Brain microvascular endothelial cell (primary cell): ENCODE data around the gene ORAI3.

ENCODE experiments used
- DNase-seq: peaks from one replicate; pipeline ENCODE4 v3.0.0-alpha.2; 2020
- H3K27ac ChIP-seq: fragments of 250-450 bp; sonication (Bioruptor Pico); 2 replicates; pipeline ENCODE4 v1.5.1; 2020; ENCODE audit warnings: mild to moderate bottlenecking, moderate library complexity
- H3K27me3 ChIP-seq: fragments of 250-450 bp; sonication (Bioruptor Pico); replicated peaks from 2 replicates; pipeline ENCODE4 v1.5.1; 2020; ENCODE audit warnings: mild to moderate bottlenecking
- H3K36me3 ChIP-seq: fragments of 250-450 bp; sonication (Bioruptor Pico); replicated peaks from 2 replicates; pipeline ENCODE4 v1.5.1; 2020; ENCODE audit warnings: mild to moderate bottlenecking
- H3K4me3 ChIP-seq: 2 replicates; pipeline ENCODE4 v1.5.1; 2011; ENCODE audit warnings: low read depth, mild to moderate bottlenecking, control low read depth, low read length, moderate library complexity
- CTCF ChIP-seq: IDR thresholded peaks from 2 replicates; pipeline ENCODE4 v1.5.1; 2011; ENCODE audit warnings: low read depth, mild to moderate bottlenecking, moderate library complexity, low read length, control low read depth, inconsistent platforms; ENCODE audit errors: missing control alignments
- in situ Hi-C: cut with HindIII; loops from 2 replicates; pipeline ENCODE4 v1.10.0; 2017; ENCODE audit warnings: low sequenced_read_pairs, low pct_ligation_motif_present

The ORAI3 gene

GRCh38 chr16:30996985-30997724, 48.3 kb downstream of the ORAI3 start:
- peak overlapping the region; percentile 66 for H3K27ac ChIP-seq
- no peak for TF ChIP-seq CTCF
- DNase-seq: peak; percentile 64
- in situ Hi-C loops: no loop called here
- peak overlapping the region; percentile 58 for H3K4me3 ChIP-seq
- H3K36me3 ChIP-seq: no peaks in the 10 kb centered on the region
- no peaks in the 10 kb centered on the region for H3K27me3 ChIP-seq

- Histone ChIP-seq H3K27me3 (no peaks in the 10 kb centered on the region), H3K36me3 (no peaks in the 10 kb centered on the region), H3K27ac (peak overlapping the region; percentile 66), H3K4me3 (peak overlapping the region; percentile 58)
- in situ Hi-C loops: no loop called here
- no peak for TF ChIP-seq CTCF
- peak; percentile 75 for DNase-seq
These were observed 49.1 kb downstream of the ORAI3 start for GRCh38 chr16:30997725-30998711.

- Histone ChIP-seq H3K4me3 (no peak overlapping the region), H3K27me3 (no peaks in the 10 kb centered on the region), H3K27ac (no peak overlapping the region), H3K36me3 (no peaks in the 10 kb centered on the region)
- in situ Hi-C loops: no loop called here
- no peak for TF ChIP-seq CTCF
- no peak for DNase-seq
These were observed 50.2 kb downstream of the ORAI3 start for GRCh38 chr16:30998852-30999761.

GRCh38 chr16:31000671-31001382, 52.0 kb downstream of the ORAI3 start:
- Histone ChIP-seq H3K4me3 (no peak overlapping the region), H3K27me3 (no peaks in the 10 kb centered on the region), H3K36me3 (no peaks in the 10 kb centered on the region), H3K27ac (no peak overlapping the region)
- no peak for TF ChIP-seq CTCF
- in situ Hi-C loops: no loop called here
- DNase-seq: no peak

GRCh38 chr16:31001507-31002249, 52.8 kb downstream of the ORAI3 start:
- Histone ChIP-seq H3K36me3 (no peaks in the 10 kb centered on the region), H3K27me3 (no peaks in the 10 kb centered on the region), H3K27ac (no peak overlapping the region), H3K4me3 (no peak overlapping the region)
- in situ Hi-C loops: no loop called here
- TF ChIP-seq CTCF: no peak
- DNase-seq: no peak
